NB4 (cell line): ENCODE measurements around the gene RPS10.

Source experiments
- POLR2A ChIP-seq: IDR thresholded peaks from 2 replicates; pipeline ENCODE4 v1.6.1; 2011; ENCODE audit warnings: mild to moderate bottlenecking; ENCODE audit not compliant: insufficient read length; ENCODE audit errors: extremely low read depth
- TF ChIP-seq, protein P1 (sequence below): IDR thresholded peaks from one replicate; pipeline ENCODE4 v1.5.1; 2012; ENCODE audit warnings: low read depth, low read length

DNA sequence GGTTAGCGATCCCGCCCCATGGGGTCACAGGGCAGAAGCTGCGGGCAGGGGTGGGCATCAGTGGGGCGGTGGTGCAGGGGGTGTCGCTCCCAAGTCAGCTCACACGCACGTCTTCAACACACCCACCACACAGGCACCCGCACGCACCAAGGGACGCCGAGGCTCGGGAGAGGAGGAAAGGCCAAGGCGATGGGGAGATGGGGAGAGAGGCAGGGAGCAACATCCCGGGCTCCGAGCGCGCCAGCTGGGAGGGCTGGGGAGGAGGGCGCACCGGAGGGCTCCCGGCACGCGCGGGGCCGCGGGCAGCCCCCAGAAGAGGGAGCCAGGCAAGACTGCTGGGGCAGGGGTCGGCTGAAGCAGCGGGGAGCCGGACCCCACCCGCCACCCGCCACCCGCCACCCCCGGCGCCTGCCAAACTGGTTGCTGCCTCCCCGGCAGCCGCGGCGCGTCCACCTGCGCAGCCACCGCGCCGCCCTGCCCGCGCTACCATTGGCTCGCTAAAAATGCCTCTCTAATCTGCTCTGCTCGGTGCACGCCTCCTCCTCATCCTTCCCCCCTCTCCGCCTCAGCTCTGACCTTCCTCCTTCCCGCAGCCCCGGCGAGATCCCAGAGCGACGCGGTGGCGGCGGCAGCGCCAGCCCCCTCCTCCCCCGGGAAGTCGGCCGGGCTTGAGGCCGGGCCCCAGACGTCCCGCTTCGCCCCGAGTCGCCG is 39.8 kb upstream of the RPS10 start, which contains the start of gene PACSIN1:
- TF ChIP-seq, protein P1, sequence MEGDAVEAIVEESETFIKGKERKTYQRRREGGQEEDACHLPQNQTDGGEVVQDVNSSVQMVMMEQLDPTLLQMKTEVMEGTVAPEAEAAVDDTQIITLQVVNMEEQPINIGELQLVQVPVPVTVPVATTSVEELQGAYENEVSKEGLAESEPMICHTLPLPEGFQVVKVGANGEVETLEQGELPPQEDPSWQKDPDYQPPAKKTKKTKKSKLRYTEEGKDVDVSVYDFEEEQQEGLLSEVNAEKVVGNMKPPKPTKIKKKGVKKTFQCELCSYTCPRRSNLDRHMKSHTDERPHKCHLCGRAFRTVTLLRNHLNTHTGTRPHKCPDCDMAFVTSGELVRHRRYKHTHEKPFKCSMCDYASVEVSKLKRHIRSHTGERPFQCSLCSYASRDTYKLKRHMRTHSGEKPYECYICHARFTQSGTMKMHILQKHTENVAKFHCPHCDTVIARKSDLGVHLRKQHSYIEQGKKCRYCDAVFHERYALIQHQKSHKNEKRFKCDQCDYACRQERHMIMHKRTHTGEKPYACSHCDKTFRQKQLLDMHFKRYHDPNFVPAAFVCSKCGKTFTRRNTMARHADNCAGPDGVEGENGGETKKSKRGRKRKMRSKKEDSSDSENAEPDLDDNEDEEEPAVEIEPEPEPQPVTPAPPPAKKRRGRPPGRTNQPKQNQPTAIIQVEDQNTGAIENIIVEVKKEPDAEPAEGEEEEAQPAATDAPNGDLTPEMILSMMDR, result no peak
- TF ChIP-seq POLR2A, result no peak
